HG03175 (cell line): ENCODE data around the gene UTS2.

Experiments used
- ATAC-seq: cut with Tn5 transposase; IDR thresholded peaks from one replicate; pipeline ENCODE4 v1.9.1; 2021; ENCODE audit warnings: mild to moderate bottlenecking, moderate library complexity; ENCODE audit not compliant: unreplicated experiment

The UTS2 gene

DNA sequence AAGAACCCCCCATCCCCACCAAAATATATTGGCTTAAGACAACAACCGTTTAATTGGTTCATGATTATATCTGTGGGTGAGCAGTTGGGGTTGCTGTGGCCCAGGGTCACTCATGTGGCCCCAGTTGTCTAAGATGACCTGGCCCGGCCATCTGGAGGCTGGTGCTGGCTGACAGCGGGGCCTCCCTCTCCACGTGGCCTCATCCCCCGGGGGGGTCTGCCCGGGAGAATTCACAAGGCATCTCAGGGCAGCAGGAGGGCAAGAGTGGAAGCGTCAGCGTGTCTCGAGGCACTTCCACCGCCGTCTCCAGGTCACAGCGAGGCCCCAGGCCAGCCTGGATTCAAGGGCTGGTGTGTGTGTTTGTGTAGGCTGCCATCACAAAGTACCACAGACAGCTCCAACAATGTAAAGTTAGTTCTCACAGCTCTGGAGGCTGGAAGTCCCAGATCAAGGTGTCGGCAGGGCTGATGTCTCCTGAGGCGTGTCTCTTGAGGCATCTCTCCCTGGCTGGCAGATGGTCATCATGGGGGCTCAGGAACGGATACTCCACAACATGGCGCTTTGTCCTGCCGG is 11.0 kb upstream of the UTS2 start:
- no peak for ATAC-seq

DNA sequence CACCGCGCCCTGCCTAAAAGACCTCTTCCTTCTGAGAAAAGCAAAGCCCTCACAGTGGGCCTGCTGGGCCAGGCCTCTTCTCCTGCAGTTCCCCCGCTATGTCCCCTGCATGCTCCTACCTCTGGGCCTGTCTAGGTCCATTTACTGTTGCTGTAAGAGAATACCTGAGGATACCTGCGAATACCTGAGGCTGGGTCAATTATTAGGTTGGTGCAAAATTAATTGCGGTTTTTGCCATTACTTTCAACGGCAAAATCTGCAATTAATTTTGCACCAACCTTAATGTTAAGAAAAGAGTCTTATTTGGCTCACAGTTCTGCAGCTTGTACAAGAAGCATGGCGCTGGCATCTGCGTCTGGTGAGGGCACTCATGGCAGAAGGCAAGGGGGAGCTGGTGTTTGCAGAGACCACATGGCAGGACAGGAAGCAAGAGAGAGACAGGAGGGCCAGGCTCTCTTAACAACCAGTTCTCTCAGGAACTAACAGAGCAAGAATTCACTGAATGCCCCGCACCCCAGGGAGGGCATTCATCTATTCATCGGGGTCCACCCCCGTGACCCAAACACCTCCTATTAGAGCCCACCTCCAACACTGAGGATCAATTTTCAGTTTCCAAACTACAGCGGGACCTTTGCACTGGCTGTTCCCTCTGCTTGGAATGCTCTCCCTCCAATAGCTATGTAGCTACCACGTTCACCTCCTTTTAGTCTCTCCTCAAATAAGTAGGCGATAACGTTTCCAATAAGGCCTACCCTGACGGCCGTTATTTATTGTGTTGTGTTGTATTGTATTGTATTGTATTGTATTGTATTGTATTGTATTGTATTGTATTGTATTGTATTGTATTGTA is 9.6 kb upstream of the UTS2 start:
- ATAC-seq = no peak

DNA sequence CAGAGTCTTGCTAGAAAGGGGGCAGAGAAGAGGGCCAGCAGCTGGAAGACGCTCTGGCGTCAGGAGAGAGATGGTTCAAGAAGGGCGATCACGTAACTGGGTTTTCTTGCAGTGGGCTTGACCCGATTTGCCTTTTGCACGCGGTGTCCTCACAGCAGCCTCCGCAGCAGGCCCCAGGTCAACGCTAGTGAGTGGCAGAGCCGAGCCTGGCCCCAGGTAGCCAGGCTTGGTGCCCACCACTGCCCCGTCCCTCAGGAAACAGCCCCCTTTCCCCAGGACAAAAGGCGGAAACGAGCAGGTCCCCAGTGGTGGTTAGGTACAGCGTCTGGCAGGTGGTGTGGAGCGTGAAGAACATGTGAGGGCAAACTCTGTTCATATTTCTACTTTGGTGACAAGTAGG is 8.6 kb upstream of the UTS2 start:
- no peak for ATAC-seq

DNA sequence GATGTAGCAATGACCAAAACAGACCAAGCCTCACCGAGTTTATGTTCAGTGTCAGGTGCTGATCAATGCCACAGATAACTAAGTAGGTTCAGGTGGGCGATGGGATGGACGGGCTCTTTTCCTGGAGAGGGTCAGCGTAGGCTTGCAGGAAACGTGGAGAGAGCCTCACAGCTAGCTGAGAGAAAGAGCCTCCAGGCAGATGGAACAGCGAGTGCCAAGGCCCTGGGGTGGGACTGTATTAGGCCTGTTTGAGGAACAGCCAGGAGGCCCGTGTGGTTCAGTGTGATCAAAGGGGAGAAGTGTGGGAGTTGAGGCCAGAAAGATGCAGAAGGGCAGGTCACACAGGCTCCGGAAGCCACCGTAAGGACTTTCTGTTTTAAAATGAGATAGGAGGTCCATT is 7.3 kb upstream of the UTS2 start:
- no peak for ATAC-seq

DNA sequence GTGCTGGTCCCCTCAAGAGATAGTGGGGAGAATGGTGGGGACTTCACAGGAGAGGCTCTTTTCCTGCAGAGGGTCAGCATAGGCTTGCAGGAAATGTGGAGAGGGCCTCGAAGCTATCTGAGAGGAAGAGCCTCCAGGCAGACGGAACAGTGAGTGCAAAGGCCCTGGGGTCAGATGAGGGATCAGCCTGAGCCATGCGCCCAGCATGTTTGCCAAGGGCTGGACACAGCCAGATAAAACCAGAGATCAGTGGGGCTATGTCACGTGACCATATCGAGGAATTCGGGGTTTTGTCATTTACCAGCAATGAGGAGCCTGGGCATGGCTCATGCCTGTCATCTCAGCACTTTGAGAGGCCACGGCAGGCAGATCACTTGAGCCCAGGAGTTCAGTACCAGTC is 6.5 kb upstream of the UTS2 start:
- ATAC-seq = no peak

DNA sequence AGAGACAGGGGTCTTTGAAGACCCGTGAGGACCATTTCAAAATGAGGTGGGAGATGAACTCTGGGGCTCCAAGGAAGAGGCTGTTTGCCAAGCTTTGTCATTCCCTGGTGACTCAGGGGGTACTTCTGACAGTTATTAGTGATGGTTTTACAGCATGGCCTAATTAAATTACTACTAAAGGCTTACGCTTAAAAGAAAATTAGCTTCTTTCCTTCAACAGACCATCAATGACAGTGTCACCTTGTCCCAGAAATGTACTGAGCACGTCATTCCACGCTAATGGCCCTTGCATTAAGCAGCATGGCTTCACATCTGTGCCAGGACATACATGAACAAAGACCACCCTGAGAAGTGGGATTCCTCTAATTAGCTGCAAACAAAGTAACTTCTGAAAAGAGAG is 5.1 kb upstream of the UTS2 start:
- no peak for ATAC-seq

DNA sequence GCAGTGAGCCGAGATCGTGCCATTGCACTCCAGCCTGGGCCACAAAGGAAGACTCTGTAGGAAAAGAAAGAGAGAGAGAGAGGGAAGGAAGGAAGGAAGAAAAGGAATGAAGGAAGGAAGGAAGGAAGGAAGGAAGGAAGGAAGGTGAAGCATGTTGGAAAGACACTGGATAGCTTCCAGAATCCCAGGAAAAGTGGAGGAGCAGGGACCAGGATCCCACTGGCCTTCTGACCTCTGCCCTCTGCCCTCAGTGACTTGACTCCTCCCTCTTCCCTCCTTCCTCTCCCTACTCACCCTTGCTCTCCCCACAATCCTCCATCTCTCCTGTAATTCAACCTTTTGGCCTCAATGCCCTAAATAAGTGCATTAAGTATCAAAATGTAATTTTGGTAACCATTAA is 4.1 kb upstream of the UTS2 start:
- no peak for ATAC-seq

DNA sequence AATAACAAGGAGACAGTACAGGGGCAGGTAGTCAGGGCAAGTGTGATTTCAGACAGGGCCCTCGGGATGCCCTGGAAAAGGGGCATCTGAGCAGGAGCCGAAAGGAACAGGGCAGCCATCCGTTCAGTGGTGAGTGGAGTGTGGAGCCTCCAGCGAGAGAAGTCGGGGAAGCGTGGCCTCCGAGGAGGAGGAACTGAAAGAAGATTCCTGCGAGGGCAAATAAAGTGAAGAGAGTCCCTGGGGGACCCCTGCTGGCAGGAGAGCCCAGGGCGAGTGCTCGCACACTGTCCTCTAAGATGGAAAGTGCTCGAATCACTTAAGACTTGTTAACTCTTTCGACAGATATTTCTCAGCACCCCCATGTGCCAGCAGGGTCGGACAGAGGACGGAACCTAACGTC is 3.5 kb upstream of the UTS2 start:
- ATAC-seq = no peak

DNA sequence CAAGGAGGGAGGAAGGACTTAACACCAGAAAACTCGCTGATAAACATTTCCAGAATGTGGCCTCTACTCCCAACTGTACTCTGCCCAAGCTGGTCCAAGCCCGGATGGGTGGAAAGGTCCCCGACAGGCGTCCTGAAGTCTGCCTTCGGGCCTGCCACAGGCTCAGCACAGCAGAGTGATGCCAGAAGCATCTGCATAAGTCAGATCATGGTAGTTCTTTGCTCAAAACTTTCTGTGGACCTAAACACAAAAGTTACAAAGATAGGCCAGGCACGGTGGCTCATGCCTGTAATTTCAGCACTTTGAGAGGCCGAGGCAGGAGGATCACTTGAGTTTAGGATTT is 790 bp upstream of the UTS2 start:
- ATAC-seq = no peak

DNA sequence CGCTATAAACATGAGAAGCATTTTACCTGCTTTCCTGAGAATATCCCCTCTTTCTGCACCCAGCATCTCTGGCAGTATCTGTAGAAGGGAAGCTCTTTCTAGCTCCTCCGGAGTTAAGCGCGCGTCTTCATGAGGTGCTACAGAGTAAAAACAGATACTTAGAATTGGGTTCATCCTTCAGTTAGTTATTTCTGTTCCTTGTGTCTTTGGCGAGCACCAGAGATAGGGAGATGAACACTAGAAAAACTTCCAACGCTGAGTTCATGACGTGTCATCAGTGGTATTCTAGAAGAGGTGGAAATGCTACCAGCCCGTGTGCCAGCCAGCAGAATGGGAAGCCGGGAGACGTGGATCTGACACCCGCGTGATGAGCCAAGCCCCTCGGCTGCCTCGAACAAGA is 2.1 kb downstream of the UTS2 start:
- no peak for ATAC-seq

DNA sequence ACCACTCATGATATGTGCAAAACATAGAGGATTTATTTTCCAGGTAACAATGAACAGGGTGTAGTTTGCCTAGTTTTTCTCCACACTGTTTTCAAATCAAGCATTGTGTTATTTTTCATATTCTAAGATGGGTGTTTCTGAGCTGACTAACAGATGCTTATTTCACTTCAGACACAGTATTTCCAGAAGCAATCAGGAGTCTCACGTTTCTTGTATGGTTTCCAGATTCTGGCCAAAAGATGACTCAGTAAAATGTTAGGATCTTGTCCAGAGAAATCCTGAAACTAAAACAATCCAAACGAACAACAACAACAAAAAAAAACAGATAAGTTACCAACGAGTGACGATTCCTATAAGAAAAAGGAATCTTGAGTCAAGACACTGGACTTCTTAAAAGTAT is 5.3 kb downstream of the UTS2 start:
- ATAC-seq = no peak

DNA sequence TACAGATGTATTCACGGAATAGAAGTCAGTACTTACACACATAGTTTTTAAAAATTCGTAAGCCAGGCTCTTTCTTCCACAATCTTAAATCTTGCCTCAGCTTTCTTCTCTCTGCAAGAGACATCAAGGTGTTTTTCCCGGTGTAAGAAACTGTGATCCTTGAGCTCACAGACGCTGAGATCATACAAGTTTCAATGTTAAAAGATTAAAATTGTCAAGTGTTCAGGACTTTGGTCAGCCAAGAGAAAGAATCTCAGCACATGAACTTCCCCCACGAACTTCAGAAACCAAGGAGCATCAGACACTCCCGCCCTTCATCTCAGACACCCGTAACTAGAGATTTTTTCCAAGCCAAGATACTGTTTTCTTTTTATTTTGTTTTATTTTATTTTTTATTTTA is 6.2 kb downstream of the UTS2 start:
- ATAC-seq = no peak

DNA sequence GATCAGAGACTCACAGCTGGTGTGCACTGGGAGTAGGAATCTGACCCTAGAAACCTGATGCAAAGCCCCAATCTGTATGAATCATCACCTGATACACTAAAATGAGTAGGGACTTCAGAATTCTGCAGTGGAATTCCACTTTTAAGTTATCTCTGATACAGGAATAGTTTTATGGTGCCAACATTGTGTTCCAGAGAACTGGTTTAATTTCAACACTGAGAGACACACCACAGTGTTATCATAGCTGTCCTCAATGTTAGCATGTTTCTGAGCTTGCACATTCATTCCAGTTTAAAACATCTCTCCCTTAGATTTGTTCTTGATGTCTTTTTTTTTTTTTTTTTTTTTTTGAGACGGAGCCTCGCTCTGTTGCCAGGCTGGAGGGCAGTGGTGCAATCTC is 7.1 kb downstream of the UTS2 start:
- ATAC-seq = no peak

DNA sequence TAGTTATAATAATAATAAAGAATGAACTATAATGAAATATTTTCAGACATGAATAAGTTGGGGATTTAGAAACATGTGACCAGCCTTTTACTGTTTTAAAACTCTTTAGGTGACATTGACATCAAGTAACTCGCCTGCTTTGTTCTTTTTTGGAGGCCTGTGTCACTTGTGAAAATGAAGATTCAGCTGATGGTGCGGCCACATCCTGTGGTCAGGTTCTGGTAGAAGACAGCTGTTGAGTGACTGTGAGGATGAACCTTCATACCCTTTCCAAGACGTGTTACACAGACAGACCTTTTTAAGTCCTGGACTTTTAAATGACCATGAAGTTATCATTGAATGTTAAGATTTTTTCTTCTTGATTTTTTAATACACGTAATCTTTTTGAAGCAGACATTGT is 10.3 kb downstream of the UTS2 start:
- no peak for ATAC-seq

DNA sequence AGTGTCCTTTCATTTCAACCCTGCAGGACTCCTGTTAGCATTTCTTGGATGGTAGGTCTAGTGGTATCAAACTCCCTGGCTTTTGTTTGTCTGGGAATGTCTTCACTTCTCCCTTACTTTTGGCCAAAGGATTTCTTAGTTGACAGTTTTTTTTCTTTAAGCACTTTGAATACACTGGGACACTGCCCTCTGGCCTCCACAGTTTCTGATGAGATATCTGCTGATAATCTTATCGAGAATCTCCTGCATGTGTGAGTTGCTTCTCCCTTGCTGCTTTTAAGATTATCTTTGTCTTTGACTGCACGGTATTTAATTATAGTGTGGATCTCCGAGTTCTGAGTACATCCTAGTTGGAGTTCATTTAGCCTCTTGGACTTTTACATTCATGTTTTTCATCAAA is 13.3 kb downstream of the UTS2 start:
- ATAC-seq = no peak

DNA sequence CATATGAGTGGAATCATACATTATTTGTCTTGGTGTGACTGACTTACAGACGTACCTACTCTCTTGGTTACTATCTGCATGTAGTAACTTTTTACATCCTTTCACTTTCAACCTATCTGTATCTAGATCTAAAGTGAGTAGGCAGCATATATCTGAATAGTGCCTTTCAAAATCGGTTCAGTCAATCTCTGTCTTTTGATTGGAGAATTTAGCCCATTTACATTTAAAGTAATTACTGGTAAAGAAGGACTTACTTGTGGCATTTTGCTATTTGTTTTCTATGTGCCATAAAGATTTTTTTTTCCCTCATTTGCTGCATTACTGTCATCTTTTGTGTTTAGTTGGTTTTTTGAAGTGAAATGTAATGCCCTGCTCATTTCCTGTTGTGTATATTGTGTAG is 14.2 kb downstream of the UTS2 start:
- ATAC-seq = no peak

DNA sequence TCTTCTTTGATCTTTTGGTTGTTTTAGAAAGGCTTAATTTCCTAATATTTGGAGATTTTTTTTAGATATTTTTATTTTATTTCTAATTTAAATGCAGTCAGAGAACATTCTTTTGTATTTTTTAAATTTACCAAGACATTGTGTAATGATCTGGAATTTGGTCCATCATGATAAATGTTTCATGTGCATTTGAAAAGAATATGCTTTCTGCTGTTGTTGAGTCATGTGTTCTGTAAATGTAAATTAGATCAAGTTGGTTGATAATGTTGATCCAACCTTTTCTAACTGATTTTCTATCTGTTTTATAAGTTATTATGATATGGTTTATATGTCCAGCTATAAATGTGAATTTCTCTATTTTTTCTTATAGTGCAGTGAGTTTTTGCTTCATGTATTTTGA is 19.8 kb downstream of the UTS2 start:
- ATAC-seq = no peak

DNA sequence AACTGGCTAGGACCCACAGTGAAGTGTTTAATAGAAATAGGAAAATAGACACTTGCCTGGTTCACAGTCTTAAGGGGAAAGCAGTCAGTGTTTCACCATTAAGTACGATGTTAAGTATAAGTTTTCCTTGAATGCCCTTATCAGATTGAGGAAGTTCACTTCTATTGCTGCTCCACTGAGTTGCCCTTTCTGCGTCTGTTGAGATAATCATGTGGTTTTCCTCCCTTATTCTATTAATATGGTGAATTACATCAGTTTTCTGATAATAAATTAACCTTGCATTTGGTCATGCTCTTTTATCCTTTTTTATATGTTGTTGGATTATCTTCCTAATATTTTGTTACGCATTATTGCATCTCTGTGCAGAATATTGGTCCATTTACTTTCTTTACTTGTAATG is 21.4 kb downstream of the UTS2 start:
- ATAC-seq = no peak

DNA sequence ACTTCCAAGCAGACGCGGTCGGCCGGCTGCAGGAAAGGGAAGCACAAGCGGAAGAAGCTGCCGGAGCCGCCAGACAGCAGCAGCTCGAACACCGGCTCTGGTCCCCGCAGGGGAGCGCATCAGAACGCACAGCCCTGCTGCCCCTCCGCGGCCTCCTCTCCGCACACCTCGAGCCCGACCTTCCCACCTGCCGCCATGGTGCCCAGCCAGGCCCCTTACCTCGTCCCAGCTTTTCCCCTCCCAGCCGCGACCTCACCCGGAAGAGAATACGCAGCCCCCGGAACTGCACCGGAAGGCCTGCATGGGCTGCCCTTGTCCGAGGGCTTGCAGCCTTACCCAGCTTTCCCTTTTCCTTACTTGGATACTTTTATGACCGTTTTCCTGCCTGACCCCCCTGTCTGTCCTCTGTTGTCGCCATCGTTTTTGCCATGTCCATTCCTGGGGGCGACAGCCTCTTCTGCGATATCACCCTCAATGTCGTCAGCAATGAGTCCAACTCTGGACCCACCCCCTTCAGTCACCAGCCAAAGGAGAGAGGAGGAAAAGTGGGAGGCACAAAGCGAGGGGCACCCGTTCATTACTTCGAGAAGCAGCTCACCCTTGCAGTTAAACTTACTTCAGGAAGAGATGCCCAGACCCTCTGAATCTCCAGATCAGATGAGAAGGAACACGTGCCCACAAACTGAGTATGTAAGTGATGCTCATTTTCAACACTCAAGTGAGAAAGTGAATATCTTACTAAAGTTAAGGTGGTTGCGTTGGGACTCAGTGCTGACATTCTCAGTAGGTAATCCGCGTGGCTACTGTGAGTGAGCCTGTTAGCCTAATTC is 25.5 kb downstream of the UTS2 start:
- no peak for ATAC-seq

DNA sequence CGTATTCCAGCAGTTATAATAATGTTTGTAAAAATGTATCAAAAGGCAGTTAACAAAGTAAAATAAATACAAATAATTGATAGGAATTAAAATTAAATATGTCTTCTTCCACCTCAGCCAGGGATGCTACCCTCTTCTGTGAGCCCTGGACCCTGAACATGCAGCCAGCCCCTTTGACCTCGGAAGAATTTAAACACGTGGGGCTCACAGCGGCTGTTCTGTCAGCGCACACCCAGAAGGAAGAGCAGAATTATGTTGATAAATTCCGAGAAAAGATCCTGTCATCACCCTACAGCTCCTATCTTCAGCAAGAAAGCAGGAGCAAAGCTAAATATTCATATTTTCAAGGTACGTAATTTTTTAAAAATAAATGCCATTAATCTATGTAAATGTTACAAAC is 26.5 kb downstream of the UTS2 start:
- ATAC-seq = no peak

DNA sequence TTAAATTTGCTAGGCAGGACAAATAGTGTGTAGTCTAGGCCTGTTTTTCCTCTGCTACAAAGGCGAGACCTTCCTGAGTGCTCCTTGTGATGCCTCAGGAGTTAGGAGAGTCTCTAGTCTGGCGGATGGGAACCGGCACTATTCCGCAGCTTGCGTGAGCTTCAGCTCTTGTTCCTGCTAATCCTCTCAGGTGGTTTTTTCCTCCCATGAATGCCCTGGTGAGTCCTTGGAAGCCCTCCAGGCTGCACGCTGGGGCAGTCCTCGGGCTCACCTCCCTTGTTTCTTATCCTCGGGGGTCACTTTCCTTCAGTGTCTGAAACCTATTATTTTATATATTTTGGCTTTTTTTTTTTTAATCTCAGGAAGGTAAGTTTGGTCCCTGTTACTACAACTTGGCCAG is 28.2 kb downstream of the UTS2 start:
- ATAC-seq = no peak

DNA sequence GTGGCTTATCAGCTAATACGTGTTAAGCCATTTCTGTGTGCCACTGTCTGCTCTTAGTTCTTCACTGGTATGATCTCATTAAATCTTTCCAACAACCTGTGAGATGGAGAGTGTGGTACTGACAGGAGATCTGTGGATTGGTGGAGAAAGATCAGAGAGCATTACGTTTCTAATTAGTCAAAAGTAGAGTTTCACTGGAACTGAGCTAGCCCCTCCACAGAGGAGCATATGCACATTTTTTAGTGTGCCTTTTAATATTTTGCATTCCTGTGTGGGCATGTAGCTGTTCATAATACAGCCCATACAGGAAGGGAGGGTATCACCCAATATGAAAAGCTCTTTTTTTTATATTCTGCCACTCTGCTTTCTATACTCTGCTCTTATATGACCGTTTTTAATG is 31.6 kb downstream of the UTS2 start:
- ATAC-seq = no peak
